HepG2 (cell line): ENCODE measurements around the gene MXRA7. TPM values are rescaled to one million over a fixed set of nuclear protein-coding genes. Genes with fewer than 3 reads are reported as not detected.

Experiments
- ASH2L ChIP-seq: fragments of 300-600, 200-600 bp; sonication (generic); IDR thresholded peaks from 2 replicates; pipeline ENCODE4 v1.7.0; 2017; ENCODE audit warnings: low read depth, mild to moderate bottlenecking, moderate library complexity, mixed read lengths, low read length; ENCODE audit not compliant: insufficient read length
- FIP1L1 ChIP-seq: fragments of 200-400 bp; formaldehyde crosslinking; IDR thresholded peaks from 2 replicates; pipeline ENCODE4 v1.6.1; 2018; ENCODE audit warnings: low read depth, mild to moderate bottlenecking, low read length, moderate library complexity, borderline replicate concordance; ENCODE audit not compliant: insufficient read depth
- GTF3A ChIP-seq: sonication (generic); formaldehyde crosslinking; conservative IDR thresholded peaks from 2 replicates; pipeline ENCODE4 v1.4.0; 2020; ENCODE audit warnings: mild to moderate bottlenecking, missing genetic modification reagents
- HNF1A ChIP-seq, 2 experiments: sonication (generic) in 1 of 2; formaldehyde crosslinking in 1 of 2; IDR thresholded peaks; 2 replicates each; pipeline versions ENCODE4 v1.4.0 to v1.6.1; 2016 to 2020; ENCODE audit warnings: borderline replicate concordance in 1 of 2, low read depth in 1 of 2, mild to moderate bottlenecking in 1 of 2, missing genetic modification reagents in 1 of 2
- HOXA9 ChIP-seq: sonication (generic); formaldehyde crosslinking; IDR thresholded peaks from 2 replicates; pipeline ENCODE4 v1.8.1; 2022; ENCODE audit warnings: missing genetic modification reagents, mild to moderate bottlenecking, moderate library complexity, borderline replicate concordance
- MAFF ChIP-seq: IDR thresholded peaks from 2 replicates; pipeline ENCODE4 v1.6.1; 2011; ENCODE audit warnings: low read depth, low read length, improper control_type of control experiment
- MBD4 ChIP-seq: IDR thresholded peaks from 2 replicates; pipeline ENCODE4 v1.6.1; 2012; ENCODE audit warnings: low read length, inconsistent platforms, borderline replicate concordance
- MYPOP ChIP-seq: sonication (generic); formaldehyde crosslinking; IDR thresholded peaks from 2 replicates; pipeline ENCODE4 v1.8.1; 2023; ENCODE audit warnings: mild to moderate bottlenecking, moderate library complexity, missing genetic modification reagents
- PBX3 ChIP-seq: sonication (generic); formaldehyde crosslinking; IDR thresholded peaks from 2 replicates; pipeline ENCODE4 v1.8.1; 2023; ENCODE audit warnings: missing genetic modification reagents, inconsistent platforms, borderline replicate concordance
- SOX13 ChIP-seq, 3 experiments: fragments of 450-650 bp in 1 of 3; sonication (generic) in 1 of 3; formaldehyde crosslinking in 1 of 3; IDR thresholded peaks in 2 of 3; conservative IDR thresholded peaks in 1 of 3; 2 replicates each; pipeline versions ENCODE4 v1.5.0 to v1.6.1; 2016 to 2020; ENCODE audit warnings: antibody characterized with exemption in 1 of 3, mild to moderate bottlenecking in 1 of 3, missing compliant biosample characterization in 1 of 3, missing genetic modification reagents in 1 of 3, moderate library complexity in 1 of 3
- ZNF281 ChIP-seq: sonication (generic); formaldehyde crosslinking; IDR thresholded peaks from 2 replicates; pipeline ENCODE4 v1.4.0; 2020; ENCODE audit warnings: missing genetic modification reagents, borderline replicate concordance
- ZNF414 ChIP-seq: sonication (generic); formaldehyde crosslinking; IDR thresholded peaks from 2 replicates; pipeline ENCODE4 v1.5.0; 2020; ENCODE audit warnings: missing genetic modification reagents
- ZNF550 ChIP-seq: sonication (generic); formaldehyde crosslinking; IDR thresholded peaks from 2 replicates; pipeline ENCODE4 v1.4.0; 2020; ENCODE audit warnings: mild to moderate bottlenecking, missing genetic modification reagents, borderline replicate concordance
- ZNF737 ChIP-seq: sonication (generic); formaldehyde crosslinking; IDR thresholded peaks from 2 replicates; pipeline ENCODE4 v1.5.0; 2020; ENCODE audit warnings: missing genetic modification reagents, mild to moderate bottlenecking, borderline replicate concordance
- ZNF879 ChIP-seq: sonication (generic); formaldehyde crosslinking; IDR thresholded peaks from 2 replicates; pipeline ENCODE4 v1.8.1; 2023; ENCODE audit warnings: missing genetic modification reagents
- polyA plus RNA-seq, 8 experiments: library from polyadenylated mRNA; depleted of rRNA in 3 of 8; stranded (reverse) in 7 of 8; unstranded in 1 of 8; fragments of >200 nt; fragmentation: Illumina TruSeq in 4 of 8; extraction: Trizol in 4 of 8; gene quantifications; 2 replicates each; pipeline versions ENCODE4 v1.2.1 to v1.2.3, GENCODE V29; 2011 to 2016; ENCODE audit warnings: low read depth in 4 of 8, missing spikeins in 1 of 8, mixed read lengths in 1 of 8; ENCODE audit not compliant: insufficient read depth in 1 of 8
- total RNA-seq, 5 experiments: library from RNA; depleted of rRNA; stranded (reverse); fragments of >200 nt; fragmentation: Illumina TruSeq; extraction: Trizol; gene quantifications; 2 replicates each; pipeline ENCODE4 v1.2.3, GENCODE V29; 2016; ENCODE audit warnings: low read depth in 1 of 5

The MXRA7 gene
- total and polyA plus RNA-seq, 2 of the 13 experiments (the other 11 are each of a cell fraction or from before 2014, with no cell fraction given), result 44.8 to 112 TPM

GRCh38 chr17:76736349-76737081 lies 25.8 kb upstream of the MXRA7 start (continued):
- TF ChIP-seq PBX3 (CRISPR knock-in tag), result no peak
- TF ChIP-seq MYPOP, result no peak
- TF ChIP-seq GTF3A (CRISPR knock-in tag), result no peak
- TF ChIP-seq HNF1A (IDR thresholded peaks at IDR 0.05; ENCODE audit: low read depth), result no peak
- no peak for TF ChIP-seq HNF1A (CRISPR knock-in tag; IDR thresholded peaks at IDR 0.05; ENCODE audit: borderline replicate concordance)
- 0 out of 2 replicates have a peak, but pooled peaks have one; percentile 21 for TF ChIP-seq ZNF879
- no peak; the same call in 1 of the 2 replicates for TF ChIP-seq ZNF281 (CRISPR knock-in tag)
- no peak for TF ChIP-seq FIP1L1
- TF ChIP-seq MAFF, result no peak
- TF ChIP-seq ASH2L, result peak; percentile 87
- no peak for TF ChIP-seq HOXA9
- TF ChIP-seq SOX13 (IDR thresholded peaks at IDR 0.05), result no peak
- no peak for TF ChIP-seq SOX13 (CRISPR knock-in tag; conservative IDR thresholded peaks at IDR 0.05 in 1 of 2, IDR thresholded peaks at IDR 0.05 in 1 of 2)
- TF ChIP-seq MBD4, result no peak
- peak; percentile 53; the same call in 1 of the 2 replicates for TF ChIP-seq ZNF414 (CRISPR knock-in tag)
- no peak for TF ChIP-seq ZNF550
- no peak; the same call in 1 of the 2 replicates for TF ChIP-seq ZNF737
